Measurements from ENCODE around the gene BFAR. TPM values are rescaled to one million over a fixed set of nuclear protein-coding genes. Genes with fewer than 3 reads are reported as not detected.

Gene BFAR
- total and polyA plus RNA-seq, 5 donors from 2014 or later, result 48.0 to 52.8 (median 51.0) TPM

- H3K27ac ChIP-seq (ENCODE audit: insufficient read depth, low read length, poor library complexity, severe bottlenecking), result no peak overlapping the region
- no peaks in the 10 kb centered on the region for H3K27me3 ChIP-seq (ENCODE audit: control insufficient read depth, insufficient read depth, low read length)
- no peaks in the 10 kb centered on the region for H3K27me3 Mint-ChIP-seq
- H3K4me3 ChIP-seq (ENCODE audit: low read depth, low read length), result no peak overlapping the region
- H3K9me3 ChIP-seq (ENCODE audit: control insufficient read depth in 2 of 2, low read length in 2 of 2), result no peaks in the 10 kb centered on the region
- H3K27ac Mint-ChIP-seq, result no peak overlapping the region
- H3K9me3 Mint-ChIP-seq, result no peaks in the 10 kb centered on the region
- peaks cover 35% of the 10 kb centered on the region for H3K36me3 Mint-ChIP-seq
- H3K4me1 Mint-ChIP-seq, result peaks cover 0 to 7% (median under 1%) of the 10 kb centered on the region in 4 donors
- DNase-seq (no peak), ATAC-seq (ENCODE audit: low read depth in 2 of 2) (no peak)
- no peaks in the 10 kb centered on the region for H3K4me1 ChIP-seq (ENCODE audit: control insufficient read depth, insufficient read depth, low read length, poor library complexity, severe bottlenecking)
- no peak overlapping the region for H3K4me3 Mint-ChIP-seq
- peaks cover 67% of the 10 kb centered on the region for H3K36me3 ChIP-seq (ENCODE audit: control insufficient read depth, insufficient read depth, low read length)
Measured at GRCh38 chr16:14608604-14609003, 24.1 kb upstream of the BFAR start.

DNA sequence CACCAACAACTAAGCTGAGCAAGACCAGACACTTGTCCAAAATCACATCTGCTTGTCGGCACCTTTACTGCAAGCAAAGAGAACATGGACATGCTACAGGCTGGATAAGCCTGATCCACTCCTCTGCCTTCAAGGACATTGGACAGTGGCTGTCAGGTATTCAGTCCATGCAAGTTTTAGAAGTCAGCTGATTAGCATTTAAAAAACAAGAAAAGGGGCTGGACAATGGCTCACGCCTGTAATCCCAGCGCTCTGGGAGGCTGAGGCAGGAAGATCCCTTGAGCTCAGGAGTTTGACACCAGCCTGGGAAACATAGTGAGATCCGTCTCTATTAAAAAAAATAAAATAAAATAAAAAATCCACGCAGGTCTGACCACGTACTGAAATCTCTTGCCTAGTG is 23.0 kb upstream of the BFAR start:
- H3K27ac Mint-ChIP-seq, result peak overlapping the region in 1 of 3 donors; percentile 38
- peaks cover 67% of the 10 kb centered on the region for H3K36me3 ChIP-seq (ENCODE audit: control insufficient read depth, insufficient read depth, low read length)
- no peak for ATAC-seq (ENCODE audit: low read depth in 2 of 2)

GRCh38 chr16:14611660-14612059 is 21.1 kb upstream of the BFAR start:
- Mint-ChIP-seq H3K36me3 (peaks cover 41% of the 10 kb centered on the region), H3K4me3 (no peak overlapping the region), H3K27ac (no peak overlapping the region), H3K9me3 (no peaks in the 10 kb centered on the region), H3K27me3 (no peaks in the 10 kb centered on the region), H3K4me1 (peaks cover 0 to 7% (median 3%) of the 10 kb centered on the region in 4 donors)
- no peak overlapping the region for H3K27ac ChIP-seq (ENCODE audit: insufficient read depth, low read length, poor library complexity, severe bottlenecking)
- H3K27me3 ChIP-seq (ENCODE audit: control insufficient read depth, insufficient read depth, low read length), result no peaks in the 10 kb centered on the region
- no peak overlapping the region for H3K4me3 ChIP-seq (ENCODE audit: low read depth, low read length)
- DNase-seq (no peak), ATAC-seq (ENCODE audit: low read depth in 2 of 2) (no peak)
- H3K9me3 ChIP-seq (ENCODE audit: control insufficient read depth in 2 of 2, low read length in 2 of 2), result no peaks in the 10 kb centered on the region
- peaks cover 70% of the 10 kb centered on the region for H3K36me3 ChIP-seq (ENCODE audit: control insufficient read depth, insufficient read depth, low read length)
- no peaks in the 10 kb centered on the region for H3K4me1 ChIP-seq (ENCODE audit: control insufficient read depth, insufficient read depth, low read length, poor library complexity, severe bottlenecking)

More for the DNA sequence above, 23.0 kb upstream of the BFAR start:
- no peaks in the 10 kb centered on the region for H3K4me1 ChIP-seq (ENCODE audit: control insufficient read depth, insufficient read depth, low read length, poor library complexity, severe bottlenecking)
- no peaks in the 10 kb centered on the region for H3K27me3 Mint-ChIP-seq
- no peaks in the 10 kb centered on the region for H3K9me3 Mint-ChIP-seq
- DNase-seq, result no peak
- H3K4me1 Mint-ChIP-seq, result peaks cover 0 to 7% (median 1%) of the 10 kb centered on the region in 4 donors
- no peak overlapping the region for H3K4me3 Mint-ChIP-seq
- H3K27ac ChIP-seq (ENCODE audit: insufficient read depth, low read length, poor library complexity, severe bottlenecking), result no peak overlapping the region
- H3K27me3 ChIP-seq (ENCODE audit: control insufficient read depth, insufficient read depth, low read length), result no peaks in the 10 kb centered on the region
- H3K4me3 ChIP-seq (ENCODE audit: low read depth, low read length), result no peak overlapping the region
- peaks cover 37% of the 10 kb centered on the region for H3K36me3 Mint-ChIP-seq
- H3K9me3 ChIP-seq (ENCODE audit: control insufficient read depth in 2 of 2, low read length in 2 of 2), result no peaks in the 10 kb centered on the region

- Histone ChIP-seq H3K36me3 (ENCODE audit: control insufficient read depth, insufficient read depth, low read length) (peaks cover 56% of the 10 kb centered on the region), H3K27ac (ENCODE audit: insufficient read depth, low read length, poor library complexity, severe bottlenecking) (no peak overlapping the region), H3K9me3 (ENCODE audit: control insufficient read depth in 2 of 2, low read length in 2 of 2) (no peaks in the 10 kb centered on the region), H3K4me1 (ENCODE audit: control insufficient read depth, insufficient read depth, low read length, poor library complexity, severe bottlenecking) (no peaks in the 10 kb centered on the region), H3K27me3 (ENCODE audit: control insufficient read depth, insufficient read depth, low read length) (no peaks in the 10 kb centered on the region), H3K4me3 (ENCODE audit: low read depth, low read length) (no peak overlapping the region)
- peaks cover 0 to 7% (median 5%) of the 10 kb centered on the region in 4 donors for H3K4me1 Mint-ChIP-seq
- DNase-seq (no peak), ATAC-seq (ENCODE audit: low read depth in 2 of 2) (no peak)
- no peaks in the 10 kb centered on the region for H3K27me3 Mint-ChIP-seq
- peaks cover 39% of the 10 kb centered on the region for H3K36me3 Mint-ChIP-seq
- H3K4me3 Mint-ChIP-seq, result no peak overlapping the region
- peak overlapping the region in 1 of 3 donors; percentile 26 for H3K27ac Mint-ChIP-seq
- no peaks in the 10 kb centered on the region for H3K9me3 Mint-ChIP-seq
Measured at GRCh38 chr16:14613991-14614390, 18.8 kb upstream of the BFAR start.

DNA sequence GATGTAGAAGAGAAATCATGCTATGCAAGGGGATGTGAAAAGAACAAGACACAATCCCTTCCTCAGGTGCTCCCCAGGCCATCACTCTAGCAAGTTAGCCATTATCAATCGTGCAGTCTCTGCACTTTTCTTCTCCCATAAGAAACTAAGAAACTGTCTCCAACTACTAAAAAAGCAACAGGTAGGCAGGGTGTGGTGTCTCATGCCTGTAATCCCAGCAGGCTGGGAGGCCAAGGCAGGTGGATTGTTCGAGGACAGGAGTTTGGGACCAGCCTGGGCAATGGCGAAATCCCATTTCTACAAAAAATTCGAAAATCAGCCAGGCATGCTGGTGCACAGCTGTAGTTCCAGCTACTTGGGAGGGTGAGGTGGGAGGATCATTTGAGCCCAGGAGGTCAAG is 16.5 kb upstream of the BFAR start:
- H3K27ac ChIP-seq (ENCODE audit: insufficient read depth, low read length, poor library complexity, severe bottlenecking), result no peak overlapping the region
- no peak for DNase-seq
- H3K27me3 Mint-ChIP-seq, result no peaks in the 10 kb centered on the region
- no peaks in the 10 kb centered on the region for H3K27me3 ChIP-seq (ENCODE audit: control insufficient read depth, insufficient read depth, low read length)
- H3K36me3 Mint-ChIP-seq, result peaks cover 28% of the 10 kb centered on the region
- ATAC-seq (ENCODE audit: low read depth in 2 of 2), result no peak
- peaks cover 4 to 10% (median 5%) of the 10 kb centered on the region in 4 donors for H3K4me1 Mint-ChIP-seq
- no peaks in the 10 kb centered on the region for H3K9me3 Mint-ChIP-seq
- H3K4me3 ChIP-seq (ENCODE audit: low read depth, low read length), result no peak overlapping the region
- H3K9me3 ChIP-seq (ENCODE audit: control insufficient read depth in 2 of 2, low read length in 2 of 2), result no peaks in the 10 kb centered on the region
- no peak overlapping the region for H3K27ac Mint-ChIP-seq
- H3K36me3 ChIP-seq (ENCODE audit: control insufficient read depth, insufficient read depth, low read length), result peaks cover 47% of the 10 kb centered on the region
- H3K4me1 ChIP-seq (ENCODE audit: control insufficient read depth, insufficient read depth, low read length, poor library complexity, severe bottlenecking), result no peaks in the 10 kb centered on the region
- H3K4me3 Mint-ChIP-seq, result no peak overlapping the region

DNA sequence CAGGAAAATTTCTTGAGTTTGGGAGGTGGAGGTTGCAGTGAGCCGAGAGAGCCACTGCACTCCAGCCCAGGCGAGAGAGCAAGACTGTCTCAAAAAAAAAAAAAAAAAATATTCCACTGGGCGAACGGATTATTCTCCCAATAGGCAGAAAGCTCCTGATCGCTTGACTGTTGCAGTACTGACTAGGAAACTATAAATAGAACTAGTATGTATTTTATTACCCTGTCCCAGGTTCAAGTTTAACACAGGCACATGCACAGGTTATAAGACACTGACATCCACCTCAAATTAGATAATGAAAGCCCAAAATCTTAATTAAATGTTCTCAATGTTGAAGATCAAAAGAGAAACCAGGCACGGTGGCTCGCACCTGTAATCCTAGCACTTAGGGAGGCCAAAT is 14.2 kb upstream of the BFAR start:
- H3K36me3 ChIP-seq (ENCODE audit: control insufficient read depth, insufficient read depth, low read length), result peaks cover 60% of the 10 kb centered on the region
- H3K27ac ChIP-seq (ENCODE audit: insufficient read depth, low read length, poor library complexity, severe bottlenecking), result no peak overlapping the region
- no peak overlapping the region for H3K4me3 Mint-ChIP-seq
- peaks cover 4 to 12% (median 8%) of the 10 kb centered on the region in 4 donors for H3K4me1 Mint-ChIP-seq
- peak overlapping the region in 1 of 3 donors; percentile 67 for H3K27ac Mint-ChIP-seq
- H3K4me3 ChIP-seq (ENCODE audit: low read depth, low read length), result no peak overlapping the region
- no peaks in the 10 kb centered on the region for H3K27me3 Mint-ChIP-seq
- no peak for ATAC-seq (ENCODE audit: low read depth in 2 of 2)
- H3K36me3 Mint-ChIP-seq, result peaks cover 24% of the 10 kb centered on the region
- no peaks in the 10 kb centered on the region for H3K27me3 ChIP-seq (ENCODE audit: control insufficient read depth, insufficient read depth, low read length)
- DNase-seq, result no peak
- no peaks in the 10 kb centered on the region for H3K9me3 ChIP-seq (ENCODE audit: control insufficient read depth in 2 of 2, low read length in 2 of 2)
- no peaks in the 10 kb centered on the region for H3K4me1 ChIP-seq (ENCODE audit: control insufficient read depth, insufficient read depth, low read length, poor library complexity, severe bottlenecking)
- H3K9me3 Mint-ChIP-seq, result no peaks in the 10 kb centered on the region

DNA sequence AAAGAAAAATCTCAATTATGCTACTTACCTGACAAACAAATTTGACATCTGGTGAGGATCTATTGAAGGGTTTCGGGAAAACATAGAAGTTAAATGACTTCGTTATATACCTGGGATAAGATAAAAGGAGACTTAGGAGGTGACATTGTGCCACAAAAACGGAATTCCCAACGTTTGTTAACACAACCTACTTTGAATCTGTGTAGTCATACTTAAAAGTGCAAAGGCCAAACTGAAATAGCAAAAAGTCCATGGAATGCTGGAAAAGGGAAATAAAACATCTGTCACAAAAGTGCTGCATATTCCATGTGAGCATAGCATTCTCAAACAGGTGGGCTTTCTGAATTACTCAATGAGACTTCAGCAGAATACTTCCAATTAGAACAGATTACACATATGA is 5.7 kb upstream of the BFAR start:
- DNase-seq, result no peak
- ATAC-seq (ENCODE audit: low read depth in 2 of 2), result no peak
- Histone ChIP-seq H3K36me3 (ENCODE audit: control insufficient read depth, insufficient read depth, low read length) (peaks cover 46% of the 10 kb centered on the region), H3K9me3 (ENCODE audit: control insufficient read depth in 2 of 2, low read length in 2 of 2) (no peaks in the 10 kb centered on the region), H3K4me3 (ENCODE audit: low read depth, low read length) (no peak overlapping the region), H3K27ac (ENCODE audit: insufficient read depth, low read length, poor library complexity, severe bottlenecking) (no peak overlapping the region), H3K27me3 (ENCODE audit: control insufficient read depth, insufficient read depth, low read length) (no peaks in the 10 kb centered on the region), H3K4me1 (ENCODE audit: control insufficient read depth, insufficient read depth, low read length, poor library complexity, severe bottlenecking) (peaks cover 35% of the 10 kb centered on the region)
- Mint-ChIP-seq H3K27me3 (no peaks in the 10 kb centered on the region), H3K4me3 (peak overlapping the region in 2 of 4 donors; percentile 15 to 75), H3K36me3 (peaks cover 24% of the 10 kb centered on the region), H3K9me3 (peaks cover 0 to 4% (median 0%) of the 10 kb centered on the region in 7 donors), H3K27ac (peak overlapping the region in 1 of 3 donors; percentile 75), H3K4me1 (peaks cover 25 to 54% (median 38%) of the 10 kb centered on the region in 4 donors)
